Caco-2 (cell line): ENCODE measurements around the gene XPO5. TPM values are rescaled to one million over a fixed set of nuclear protein-coding genes. Genes with fewer than 3 reads are reported as not detected.

Source experiments
- BruUV-seq: library from RNA; stranded (reverse); fragments of 400-500 nt; replicated peaks from 2 replicates; lab custom pipeline; 2021; lab: Mats Ljungman, UMichigan
- CTCF ChIA-PET: fragments of 300-600 bp; sonication (Branson Sonifier 250); formaldehyde crosslinking; loops from one replicate; lab custom pipeline; 2022; ENCODE audit warnings: antibody characterized with exemption; lab: Charles Lee
- POLR2A ChIA-PET: fragments of 300-600 bp; sonication (Branson Sonifier 250); formaldehyde crosslinking; loops from one replicate; lab custom pipeline; 2022; ENCODE audit warnings: antibody characterized with exemption; lab: Charles Lee
- DNase-seq, 2 experiments: peaks; one replicate each; pipeline versions ENCODE4 v3.0.0 to v3.0.0-alpha.2; 2020 to 2022
- H3K27me3 ChIP-seq: replicated peaks from 2 replicates; pipeline ENCODE4 v1.6.0; 2011; ENCODE audit warnings: low read length; ENCODE audit not compliant: control insufficient read depth, insufficient read depth
- H3K36me3 ChIP-seq: 2 replicates; pipeline ENCODE4 v1.5.1; 2011; ENCODE audit warnings: low read length; ENCODE audit not compliant: control insufficient read depth, insufficient read depth
- H3K4me1 ChIP-seq: fragments of 250-450 bp; sonication (Bioruptor Pico); 2 replicates; pipeline ENCODE4 v1.5.1; 2020; ENCODE audit warnings: mild to moderate bottlenecking
- H3K4me3 ChIP-seq: 2 replicates; pipeline ENCODE4 v1.5.1; 2011; ENCODE audit warnings: low read depth, mild to moderate bottlenecking, control low read depth, low read length
- H3K9me3 ChIP-seq: fragments of 250-450 bp; sonication (Bioruptor Pico); 2 replicates; pipeline ENCODE4 v1.5.1; 2020; ENCODE audit warnings: mild to moderate bottlenecking, moderate library complexity
- H3K27ac Mint-ChIP-seq: one replicate; pipeline ENCODE4 v1.8.0; 2022; ENCODE audit warnings: mixed read lengths; ENCODE audit not compliant: unreplicated experiment
- H3K27me3 Mint-ChIP-seq: one replicate; pipeline ENCODE4 v1.8.0; 2022; ENCODE audit warnings: mixed read lengths; ENCODE audit not compliant: insufficient read depth, unreplicated experiment
- H3K36me3 Mint-ChIP-seq: one replicate; pipeline ENCODE4 v1.8.0; 2022; ENCODE audit warnings: mild to moderate bottlenecking, mixed read lengths; ENCODE audit not compliant: insufficient read depth, unreplicated experiment
- H3K4me1 Mint-ChIP-seq: one replicate; pipeline ENCODE4 v1.8.0; 2022; ENCODE audit warnings: low read depth, mixed read lengths; ENCODE audit not compliant: unreplicated experiment
- H3K4me3 Mint-ChIP-seq: one replicate; pipeline ENCODE4 v1.8.0; 2022; ENCODE audit warnings: mild to moderate bottlenecking, moderate library complexity, mixed read lengths; ENCODE audit not compliant: unreplicated experiment
- H3K9me3 Mint-ChIP-seq: one replicate; pipeline ENCODE4 v1.8.0; 2022; ENCODE audit warnings: mixed read lengths; ENCODE audit not compliant: unreplicated experiment
- CTCF ChIP-seq, 2 experiments: fragments of 200-600 bp in 1 of 2; IDR thresholded peaks; 1 replicate in 1 of 2; 2 replicates in 1 of 2; pipeline versions ENCODE4 v1.5.1 to v1.8.0; 2011 to 2022; ENCODE audit warnings: antibody characterized with exemption in 1 of 2, control low read depth in 1 of 2, inconsistent platforms in 1 of 2, low read depth in 1 of 2, low read length in 1 of 2, mild to moderate bottlenecking in 1 of 2, moderate library complexity in 1 of 2; ENCODE audit not compliant: insufficient read depth in 1 of 2, severe bottlenecking in 1 of 2, unreplicated experiment in 1 of 2
- intact Hi-C: fragments of 100-400 bp; cut with micrococcal nuclease; formaldehyde crosslinking; loops from one replicate; pipeline ENCODE4 v1.10.0; 2022; ENCODE audit not compliant: unreplicated experiment
- total RNA-seq: library from RNA; stranded (reverse); gene quantifications from 2 replicates; pipeline ENCODE4 v1.2.3, GENCODE V29; 2022

Gene XPO5
- total RNA-seq, 1 experiment from 2014 or later = 79.3 TPM

- Mint-ChIP-seq H3K27me3 (no peaks in the 10 kb centered on the region), H3K4me3 (peak overlapping the region; percentile 33), H3K27ac (no peak overlapping the region), H3K9me3 (no peaks in the 10 kb centered on the region), H3K4me1 (peaks cover 11% of the 10 kb centered on the region), H3K36me3 (peaks cover 26% of the 10 kb centered on the region)
- no peak for TF ChIP-seq CTCF (IDR thresholded peaks at IDR 0.05; ENCODE audit: insufficient read depth in 1 of 2, low read depth in 1 of 2, low read length in 1 of 2, severe bottlenecking in 1 of 2, unreplicated experiment in 1 of 2)
- Histone ChIP-seq H3K36me3 (no peaks in the 10 kb centered on the region), H3K4me1 (no peaks in the 10 kb centered on the region), H3K27me3 (no peaks in the 10 kb centered on the region), H3K4me3 (no peak overlapping the region), H3K9me3 (no peaks in the 10 kb centered on the region)
- intact Hi-C loops = no loop called here
- ChIA-PET POLR2A (no interaction called here), CTCF (no interaction called here)
- no peak for DNase-seq
- BruUV-seq = no TSS peak
Measured at GRCh38 chr6:43578748-43579147, 2.9 kb upstream of the XPO5 start.

GRCh38 chr6:43575105-43575771 lies 600 bp downstream of the XPO5 start:
- Histone ChIP-seq H3K27me3 (no peaks in the 10 kb centered on the region), H3K9me3 (no peaks in the 10 kb centered on the region), H3K36me3 (no peaks in the 10 kb centered on the region; the same call in 1 of the 2 replicates), H3K4me3 (peak overlapping the region; percentile 100), H3K4me1 (peaks cover 7% of the 10 kb centered on the region; the same call in 1 of the 2 replicates)
- peak; percentile 53 to 55 for DNase-seq
- ChIA-PET CTCF (no interaction called here), POLR2A (interaction anchor here (0.6 to 1.6 kb wide), 3 partner anchors 55 to 828 kb away, joined by 4 to 12 read pairs (median 6); no protein-coding TSS in a partner anchor)
- intact Hi-C loops = no loop called here
- no peak for TF ChIP-seq CTCF (IDR thresholded peaks at IDR 0.05; ENCODE audit: insufficient read depth in 1 of 2, low read depth in 1 of 2, low read length in 1 of 2, severe bottlenecking in 1 of 2, unreplicated experiment in 1 of 2)
- H3K36me3 Mint-ChIP-seq = peaks cover 47% of the 10 kb centered on the region
- no peaks in the 10 kb centered on the region for H3K27me3 Mint-ChIP-seq
- BruUV-seq = no TSS peak
- peak overlapping the region; percentile 98 for H3K27ac Mint-ChIP-seq
- no peaks in the 10 kb centered on the region for H3K9me3 Mint-ChIP-seq
- peaks cover 18% of the 10 kb centered on the region for H3K4me1 Mint-ChIP-seq
- peak overlapping the region; percentile 100 for H3K4me3 Mint-ChIP-seq

- no peaks in the 10 kb centered on the region for H3K27me3 Mint-ChIP-seq
- no peaks in the 10 kb centered on the region; the same call in 1 of the 2 replicates for H3K36me3 ChIP-seq
- CTCF ChIA-PET = no interaction called here
Measured at GRCh38 chr6:43572015-43572414, 3.8 kb downstream of the XPO5 start.

More at GRCh38 chr6:43572015-43572414, 3.8 kb downstream of the XPO5 start:
- no peak overlapping the region for H3K4me3 Mint-ChIP-seq
- H3K4me3 ChIP-seq = no peak overlapping the region
- POLR2A ChIA-PET = no interaction called here
- peaks cover 7% of the 10 kb centered on the region for H3K4me1 Mint-ChIP-seq
- H3K9me3 ChIP-seq = no peaks in the 10 kb centered on the region
- H3K9me3 Mint-ChIP-seq = no peaks in the 10 kb centered on the region
- BruUV-seq = TSS peak; percentile 1
- H3K36me3 Mint-ChIP-seq = peaks cover 63% of the 10 kb centered on the region
- peak overlapping the region; percentile 12 for H3K27ac Mint-ChIP-seq
- H3K4me1 ChIP-seq = peaks cover 7% of the 10 kb centered on the region; the same call in 1 of the 2 replicates
- intact Hi-C loops = no loop called here
- DNase-seq = no peak
- H3K27me3 ChIP-seq = no peaks in the 10 kb centered on the region
- no peak for TF ChIP-seq CTCF (IDR thresholded peaks at IDR 0.05; ENCODE audit: insufficient read depth in 1 of 2, low read depth in 1 of 2, low read length in 1 of 2, severe bottlenecking in 1 of 2, unreplicated experiment in 1 of 2)
